Neural cell (in vitro differentiated cells): ENCODE data around the gene PDE6C. TPM values are rescaled to one million over a fixed set of nuclear protein-coding genes. Genes with fewer than 3 reads are reported as not detected.

ENCODE experiments used
- H2AFZ ChIP-seq: fragments of 200-600, 300-800 bp; sonication (generic), shearing (Covaris generic); 2 replicates; pipeline ENCODE4 v1.6.0; 2014; ENCODE audit warnings: low read depth, mild to moderate bottlenecking, antibody characterized with exemption, low read length, moderate library complexity
- H3F3A ChIP-seq: fragments of 200-600 bp; shearing (Covaris generic); 2 replicates; pipeline ENCODE4 v1.6.1; 2016; ENCODE audit warnings: mild to moderate bottlenecking, moderate library complexity, mixed read lengths, antibody characterized with exemption, low read length; ENCODE audit not compliant: insufficient read depth, poor library complexity, severe bottlenecking
- H3K27ac ChIP-seq: fragments of 200-600, 300-800 bp; sonication (generic), shearing (Covaris generic); 2 replicates; pipeline ENCODE4 v1.5.1; 2014; ENCODE audit warnings: mild to moderate bottlenecking, low read length, moderate library complexity
- H3K27me3 ChIP-seq: fragments of 300-800, 200-600 bp; sonication (generic), shearing (Covaris generic); 2 replicates; pipeline ENCODE4 v1.6.0; 2014; ENCODE audit warnings: mild to moderate bottlenecking, low read depth, low read length, moderate library complexity; ENCODE audit not compliant: insufficient read depth
- H3K36me3 ChIP-seq: fragments of 300-800, 200-600 bp; sonication (generic), shearing (Covaris generic); 2 replicates; pipeline ENCODE4 v1.5.1; 2014; ENCODE audit warnings: mild to moderate bottlenecking, antibody characterized with exemption, low read length, moderate library complexity; ENCODE audit not compliant: insufficient read depth
- H3K4me2 ChIP-seq: fragments of 300-800, 200-600 bp; sonication (generic), shearing (Covaris generic); 2 replicates; pipeline ENCODE4 v1.6.0; 2014; ENCODE audit warnings: mild to moderate bottlenecking, low read length
- H3K4me3 ChIP-seq: fragments of 300-800, 200-600 bp; sonication (generic), shearing (Covaris generic); 2 replicates; pipeline ENCODE4 v1.5.1; 2014; ENCODE audit warnings: mild to moderate bottlenecking, low read length, moderate library complexity
- H3K79me2 ChIP-seq: fragments of 200-600 bp; shearing (Covaris generic); replicated peaks from 2 replicates; pipeline ENCODE4 v1.6.0; 2014; ENCODE audit warnings: mild to moderate bottlenecking, low read length, moderate library complexity; ENCODE audit not compliant: insufficient read depth
- H3K9ac ChIP-seq: fragments of 300-800, 200-600 bp; sonication (generic), shearing (Covaris generic); 2 replicates; pipeline ENCODE4 v1.6.1; 2016; ENCODE audit warnings: mild to moderate bottlenecking, low read length, mixed read lengths
- H3K9me2 ChIP-seq: fragments of 200-600 bp; shearing (Covaris generic); 2 replicates; pipeline ENCODE4 v1.6.1; 2016; ENCODE audit warnings: mild to moderate bottlenecking, low read length, mixed read lengths; ENCODE audit not compliant: insufficient read depth
- H3K9me3 ChIP-seq: fragments of 200-600, 300-800 bp; sonication (generic), shearing (Covaris generic); 2 replicates; pipeline ENCODE4 v1.6.1; 2016; ENCODE audit warnings: mild to moderate bottlenecking, mixed run types, low read length, moderate library complexity, mixed read lengths
- H4K20me1 ChIP-seq: fragments of 200-600 bp; shearing (Covaris generic); 2 replicates; pipeline ENCODE4 v1.6.1; 2016; ENCODE audit warnings: mild to moderate bottlenecking, mixed run types; ENCODE audit not compliant: insufficient read depth
- EP300 ChIP-seq: fragments of 450-650 bp; conservative IDR thresholded peaks from 2 replicates; pipeline ENCODE4 v1.6.1; 2014; ENCODE audit warnings: antibody characterized with exemption, mild to moderate bottlenecking, moderate library complexity; ENCODE audit not compliant: poor library complexity, severe bottlenecking
- EZH2 ChIP-seq: fragments of 200-600, 300-800 bp; shearing (Covaris generic), sonication (generic); IDR thresholded peaks from 2 replicates; pipeline ENCODE4 v1.6.1; 2014; ENCODE audit warnings: antibody characterized with exemption, low read length, borderline replicate concordance, mild to moderate bottlenecking; ENCODE audit not compliant: insufficient read depth, poor library complexity, severe bottlenecking
- MXI1 ChIP-seq: fragments of 450-650 bp; conservative IDR thresholded peaks from 2 replicates; pipeline ENCODE4 v1.6.1; 2014; ENCODE audit warnings: antibody characterized with exemption, mild to moderate bottlenecking; ENCODE audit not compliant: poor library complexity, severe bottlenecking
- POLR2AphosphoS5 ChIP-seq: IDR thresholded peaks from 2 replicates; pipeline ENCODE4 v1.6.1; 2012
- RAD21 ChIP-seq: fragments of 450-650 bp; conservative IDR thresholded peaks from 2 replicates; pipeline ENCODE4 v1.6.1; 2014; ENCODE audit warnings: antibody characterized with exemption, mild to moderate bottlenecking, moderate library complexity
- SMC3 ChIP-seq: fragments of 450-650 bp; conservative IDR thresholded peaks from 2 replicates; pipeline ENCODE4 v1.6.1; 2014; ENCODE audit warnings: antibody characterized with exemption, mild to moderate bottlenecking, moderate library complexity; ENCODE audit not compliant: poor library complexity
- TAF1 ChIP-seq: IDR thresholded peaks from 2 replicates; pipeline ENCODE4 v1.6.1; 2012; ENCODE audit warnings: low read depth
- polyA plus RNA-seq: library from polyadenylated mRNA; depleted of rRNA; stranded (reverse); fragments of >200 nt; gene quantifications from 2 replicates; pipeline ENCODE4 v1.2.3, GENCODE V29; 2014
- TF ChIP-seq, protein P1 (sequence below): fragments of 450-650 bp; IDR thresholded peaks from 2 replicates; pipeline ENCODE4 v1.5.1; 2014; ENCODE audit warnings: antibody characterized with exemption, mild to moderate bottlenecking, moderate library complexity; ENCODE audit not compliant: poor library complexity, severe bottlenecking
- TF ChIP-seq, protein P2 (sequence below): IDR thresholded peaks from 2 replicates; pipeline ENCODE4 v1.6.1; 2012; ENCODE audit warnings: borderline replicate concordance

The PDE6C gene
- polyA plus RNA-seq, 1 donor from 2014 or later, result not detected

DNA sequence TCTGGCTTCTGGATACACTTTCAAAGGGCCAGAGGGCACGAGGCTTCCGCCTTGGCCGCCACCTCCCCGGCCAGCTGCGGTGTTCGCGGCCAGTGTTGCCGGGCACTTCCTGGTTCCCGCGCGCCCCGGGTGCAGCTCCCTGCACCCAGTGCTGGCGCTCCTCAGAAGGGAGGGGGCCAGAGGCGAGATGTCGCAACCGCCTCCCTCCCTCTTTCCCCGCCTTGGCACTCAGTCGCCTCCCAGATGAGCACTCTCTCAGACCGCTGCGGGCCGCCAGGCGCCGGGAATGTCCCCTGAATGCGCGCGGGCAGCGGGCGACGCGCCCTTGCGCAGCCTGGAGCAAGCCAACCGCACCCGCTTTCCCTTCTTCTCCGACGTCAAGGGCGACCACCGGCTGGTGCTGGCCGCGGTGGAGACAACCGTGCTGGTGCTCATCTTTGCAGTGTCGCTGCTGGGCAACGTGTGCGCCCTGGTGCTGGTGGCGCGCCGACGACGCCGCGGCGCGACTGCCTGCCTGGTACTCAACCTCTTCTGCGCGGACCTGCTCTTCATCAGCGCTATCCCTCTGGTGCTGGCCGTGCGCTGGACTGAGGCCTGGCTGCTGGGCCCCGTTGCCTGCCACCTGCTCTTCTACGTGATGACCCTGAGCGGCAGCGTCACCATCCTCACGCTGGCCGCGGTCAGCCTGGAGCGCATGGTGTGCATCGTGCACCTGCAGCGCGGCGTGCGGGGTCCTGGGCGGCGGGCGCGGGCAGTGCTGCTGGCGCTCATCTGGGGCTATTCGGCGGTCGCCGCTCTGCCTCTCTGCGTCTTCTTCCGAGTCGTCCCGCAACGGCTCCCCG is 45.7 kb upstream of the PDE6C start, which contains the start of gene FFAR4:
Gene FFAR4 (plus strand): TSS at position 231 of the 842 bp plus-strand sequence. CDS start 56 bp downstream, at position 287.
- peak within 1 kb of the TSS; percentile 19 for H3K4me2 ChIP-seq
- H3K4me3 ChIP-seq, result peak within 1 kb of the TSS; percentile 73
- no peaks in the 10 kb centered on the region for H4K20me1 ChIP-seq
- no peak within 1 kb of the TSS for H3K27ac ChIP-seq
- peak within 1 kb of the TSS; percentile 19 for H2AFZ ChIP-seq
- no peaks in the 10 kb centered on the region for H3K36me3 ChIP-seq
- H3F3A ChIP-seq, result no peaks in the 10 kb centered on the region
- TF ChIP-seq EP300, result no peak
- no peak for TF ChIP-seq EZH2
- TF ChIP-seq RAD21, result peak; percentile 15
- peak; percentile 49 for TF ChIP-seq MXI1
- no peak for TF ChIP-seq TAF1
- TF ChIP-seq, protein P1, sequence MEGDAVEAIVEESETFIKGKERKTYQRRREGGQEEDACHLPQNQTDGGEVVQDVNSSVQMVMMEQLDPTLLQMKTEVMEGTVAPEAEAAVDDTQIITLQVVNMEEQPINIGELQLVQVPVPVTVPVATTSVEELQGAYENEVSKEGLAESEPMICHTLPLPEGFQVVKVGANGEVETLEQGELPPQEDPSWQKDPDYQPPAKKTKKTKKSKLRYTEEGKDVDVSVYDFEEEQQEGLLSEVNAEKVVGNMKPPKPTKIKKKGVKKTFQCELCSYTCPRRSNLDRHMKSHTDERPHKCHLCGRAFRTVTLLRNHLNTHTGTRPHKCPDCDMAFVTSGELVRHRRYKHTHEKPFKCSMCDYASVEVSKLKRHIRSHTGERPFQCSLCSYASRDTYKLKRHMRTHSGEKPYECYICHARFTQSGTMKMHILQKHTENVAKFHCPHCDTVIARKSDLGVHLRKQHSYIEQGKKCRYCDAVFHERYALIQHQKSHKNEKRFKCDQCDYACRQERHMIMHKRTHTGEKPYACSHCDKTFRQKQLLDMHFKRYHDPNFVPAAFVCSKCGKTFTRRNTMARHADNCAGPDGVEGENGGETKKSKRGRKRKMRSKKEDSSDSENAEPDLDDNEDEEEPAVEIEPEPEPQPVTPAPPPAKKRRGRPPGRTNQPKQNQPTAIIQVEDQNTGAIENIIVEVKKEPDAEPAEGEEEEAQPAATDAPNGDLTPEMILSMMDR, result no peak
- TF ChIP-seq SMC3, result no peak
- TF ChIP-seq, protein P2, sequence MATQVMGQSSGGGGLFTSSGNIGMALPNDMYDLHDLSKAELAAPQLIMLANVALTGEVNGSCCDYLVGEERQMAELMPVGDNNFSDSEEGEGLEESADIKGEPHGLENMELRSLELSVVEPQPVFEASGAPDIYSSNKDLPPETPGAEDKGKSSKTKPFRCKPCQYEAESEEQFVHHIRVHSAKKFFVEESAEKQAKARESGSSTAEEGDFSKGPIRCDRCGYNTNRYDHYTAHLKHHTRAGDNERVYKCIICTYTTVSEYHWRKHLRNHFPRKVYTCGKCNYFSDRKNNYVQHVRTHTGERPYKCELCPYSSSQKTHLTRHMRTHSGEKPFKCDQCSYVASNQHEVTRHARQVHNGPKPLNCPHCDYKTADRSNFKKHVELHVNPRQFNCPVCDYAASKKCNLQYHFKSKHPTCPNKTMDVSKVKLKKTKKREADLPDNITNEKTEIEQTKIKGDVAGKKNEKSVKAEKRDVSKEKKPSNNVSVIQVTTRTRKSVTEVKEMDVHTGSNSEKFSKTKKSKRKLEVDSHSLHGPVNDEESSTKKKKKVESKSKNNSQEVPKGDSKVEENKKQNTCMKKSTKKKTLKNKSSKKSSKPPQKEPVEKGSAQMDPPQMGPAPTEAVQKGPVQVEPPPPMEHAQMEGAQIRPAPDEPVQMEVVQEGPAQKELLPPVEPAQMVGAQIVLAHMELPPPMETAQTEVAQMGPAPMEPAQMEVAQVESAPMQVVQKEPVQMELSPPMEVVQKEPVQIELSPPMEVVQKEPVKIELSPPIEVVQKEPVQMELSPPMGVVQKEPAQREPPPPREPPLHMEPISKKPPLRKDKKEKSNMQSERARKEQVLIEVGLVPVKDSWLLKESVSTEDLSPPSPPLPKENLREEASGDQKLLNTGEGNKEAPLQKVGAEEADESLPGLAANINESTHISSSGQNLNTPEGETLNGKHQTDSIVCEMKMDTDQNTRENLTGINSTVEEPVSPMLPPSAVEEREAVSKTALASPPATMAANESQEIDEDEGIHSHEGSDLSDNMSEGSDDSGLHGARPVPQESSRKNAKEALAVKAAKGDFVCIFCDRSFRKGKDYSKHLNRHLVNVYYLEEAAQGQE, result peak; percentile 53
- TF ChIP-seq POLR2AphosphoS5, result peak; percentile 26
- no peaks in the 10 kb centered on the region for H3K79me2 ChIP-seq
- no peaks in the 10 kb centered on the region for H3K9me2 ChIP-seq
- peak within 1 kb of the TSS; percentile 37 for H3K9ac ChIP-seq
- peaks cover 67% of the 10 kb centered on the region for H3K27me3 ChIP-seq
- H3K9me3 ChIP-seq, result no peaks in the 10 kb centered on the region

DNA sequence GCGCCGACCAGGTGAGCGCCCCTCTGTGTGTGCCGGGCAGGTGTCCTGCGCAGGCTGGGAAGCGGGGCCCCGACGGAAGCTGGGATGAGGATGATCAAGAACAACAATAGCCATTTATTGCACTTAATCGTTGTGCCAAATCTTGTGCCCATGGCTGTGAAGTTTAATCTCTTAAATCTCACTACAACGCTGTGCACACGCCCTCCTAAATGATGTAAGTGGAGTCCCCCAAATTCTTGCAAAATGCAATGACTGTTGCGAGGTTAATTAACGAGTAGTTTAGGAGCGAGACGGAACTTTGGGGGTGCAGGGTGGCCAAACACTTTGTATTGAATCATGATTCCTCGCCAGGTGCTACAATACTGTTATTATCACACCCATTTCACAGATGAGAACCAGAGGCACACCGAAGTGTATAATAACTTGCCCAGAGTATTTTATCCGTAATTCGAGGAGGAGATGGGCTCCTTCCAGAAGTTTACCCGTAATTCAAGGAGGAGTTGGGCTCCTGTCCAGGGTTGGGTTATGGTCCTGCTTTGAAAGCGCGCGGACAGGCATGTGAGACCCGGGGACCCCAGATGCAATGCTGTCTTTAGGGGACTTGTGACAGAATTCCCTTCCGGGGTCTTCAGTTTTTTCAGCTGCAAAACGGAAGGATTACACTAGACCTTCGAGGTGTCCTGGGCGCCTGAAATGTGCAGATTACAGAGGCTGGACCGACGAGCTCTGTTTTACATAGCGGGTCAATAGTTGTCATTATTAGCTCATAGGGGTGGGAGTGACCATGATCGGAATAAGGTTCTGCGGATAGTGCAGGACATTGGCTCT is 44.8 kb upstream of the PDE6C start:
- Histone ChIP-seq H3F3A (no peaks in the 10 kb centered on the region), H4K20me1 (no peaks in the 10 kb centered on the region), H3K4me3 (peak overlapping the region; percentile 73), H3K9me2 (no peaks in the 10 kb centered on the region), H3K9ac (peak overlapping the region; percentile 37), H3K27ac (no peak overlapping the region), H3K79me2 (no peaks in the 10 kb centered on the region), H3K36me3 (no peaks in the 10 kb centered on the region), H3K27me3 (peaks cover 67% of the 10 kb centered on the region), H2AFZ (no peak overlapping the region), H3K9me3 (no peaks in the 10 kb centered on the region), H3K4me2 (no peak overlapping the region)
- TF ChIP-seq POLR2AphosphoS5 (no peak), RAD21 (no peak), SMC3 (no peak), EP300 (no peak), TAF1 (no peak), MXI1 (no peak), EZH2 (no peak)
- TF ChIP-seq, protein P2, result no peak
- TF ChIP-seq, protein P1, result no peak
